HL-60 (cell line): ENCODE results near the gene SLC38A11.

Experiments
- DNase-seq, 2 experiments: peaks; one replicate each; pipeline ENCODE4 v3.0.0-alpha.2; 2010 to 2020; ENCODE audit warnings: low read depth in 1 of 2, low spot score in 1 of 2
- H3K27ac ChIP-seq: fragments of 250-450 bp; sonication (Bioruptor Pico); replicated peaks from 2 replicates; pipeline ENCODE4 v1.5.1; 2020; ENCODE audit warnings: mild to moderate bottlenecking, moderate library complexity
- H3K27me3 ChIP-seq: fragments of 250-450 bp; sonication (Bioruptor Pico); 2 replicates; pipeline ENCODE4 v1.5.1; 2021; ENCODE audit warnings: mild to moderate bottlenecking, moderate library complexity; ENCODE audit not compliant: insufficient read depth, poor library complexity, severe bottlenecking
- H3K4me3 ChIP-seq: replicated peaks from 2 replicates; pipeline ENCODE4 v1.5.1; 2011; ENCODE audit warnings: mild to moderate bottlenecking, control low read depth, low read length; ENCODE audit not compliant: insufficient read depth
- CTCF ChIP-seq: IDR thresholded peaks from one replicate; pipeline ENCODE4 v1.5.1; 2011; ENCODE audit warnings: low read length, control low read depth, inconsistent platforms; ENCODE audit not compliant: insufficient read depth
- GABPA ChIP-seq: IDR thresholded peaks from 2 replicates; pipeline ENCODE4 v1.6.1; 2012; ENCODE audit warnings: low read depth
- POLR2AphosphoS5 ChIP-seq: IDR thresholded peaks from 2 replicates; pipeline ENCODE4 v1.6.1; 2012; ENCODE audit warnings: low read depth
- REST ChIP-seq: IDR thresholded peaks from 2 replicates; pipeline ENCODE4 v1.6.1; 2012; ENCODE audit warnings: low read depth; ENCODE audit not compliant: insufficient replicate concordance
- SPI1 ChIP-seq: IDR thresholded peaks from 2 replicates; pipeline ENCODE4 v1.6.1; 2012; ENCODE audit warnings: low read depth, mild to moderate bottlenecking, borderline replicate concordance

Gene SLC38A11

GRCh38 chr2:164882276-164882675, 73.0 kb downstream of the SLC38A11 start:
- H3K4me3 ChIP-seq: no peak overlapping the region
- no peak for TF ChIP-seq POLR2AphosphoS5
- TF ChIP-seq SPI1: no peak
- TF ChIP-seq REST: no peak
- no peak for TF ChIP-seq GABPA
- TF ChIP-seq CTCF: no peak
- H3K27me3 ChIP-seq: no peaks in the 10 kb centered on the region
- no peak overlapping the region for H3K27ac ChIP-seq
- DNase-seq: no peak

- DNase-seq: no peak
- TF ChIP-seq CTCF (no peak), REST (no peak), POLR2AphosphoS5 (no peak), SPI1 (no peak), GABPA (no peak)
- no peak overlapping the region for H3K27ac ChIP-seq
Measured at GRCh38 chr2:164881524-164881923, 73.8 kb downstream of the SLC38A11 start.

GRCh38 chr2:164879901-164880535, 75.3 kb downstream of the SLC38A11 start:
- no peaks in the 10 kb centered on the region for H3K27me3 ChIP-seq
- no peak overlapping the region for H3K27ac ChIP-seq
- DNase-seq: no peak

More at GRCh38 chr2:164881524-164881923, 73.8 kb downstream of the SLC38A11 start:
- Histone ChIP-seq H3K27me3 (no peaks in the 10 kb centered on the region), H3K4me3 (no peak overlapping the region)

More at GRCh38 chr2:164879901-164880535, 75.3 kb downstream of the SLC38A11 start:
- TF ChIP-seq REST (no peak), CTCF (no peak), SPI1 (no peak)
- no peak overlapping the region for H3K4me3 ChIP-seq
